Measurements from ENCODE around the gene A1BG.

DNA sequence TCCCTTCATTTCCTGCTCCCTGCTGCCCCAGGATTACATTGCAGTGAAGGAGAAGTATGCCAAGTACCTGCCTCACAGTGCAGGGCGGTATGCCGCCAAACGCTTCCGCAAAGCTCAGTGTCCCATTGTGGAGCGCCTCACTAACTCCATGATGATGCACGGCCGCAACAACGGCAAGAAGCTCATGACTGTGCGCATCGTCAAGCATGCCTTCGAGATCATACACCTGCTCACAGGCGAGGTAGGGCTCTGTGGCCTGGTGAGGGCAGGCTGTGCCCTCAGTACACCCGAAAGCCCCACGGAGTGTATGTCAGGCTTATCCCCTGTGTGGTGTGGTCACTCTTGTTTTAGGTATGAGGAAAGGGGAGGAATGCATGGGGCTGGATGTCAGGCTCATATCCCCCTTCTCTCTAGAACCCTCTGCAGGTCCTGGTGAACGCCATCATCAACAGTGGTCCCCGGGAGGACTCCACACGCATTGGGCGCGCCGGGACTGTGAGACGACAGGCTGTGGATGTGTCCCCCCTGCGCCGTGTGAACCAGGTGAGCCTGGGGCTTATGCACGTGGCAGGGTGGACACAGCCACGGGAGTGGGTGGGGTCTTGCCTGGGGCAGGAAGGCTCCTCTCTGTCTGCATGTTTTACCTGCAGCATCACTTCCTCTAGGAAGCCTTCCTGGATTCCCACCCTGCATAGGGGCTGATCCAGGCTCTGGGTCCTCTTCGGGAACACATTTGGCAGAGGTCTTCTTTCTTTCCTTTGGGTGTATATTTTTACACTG lies 39.8 kb upstream of the A1BG start:
- TF ChIP-seq, protein P1, sequence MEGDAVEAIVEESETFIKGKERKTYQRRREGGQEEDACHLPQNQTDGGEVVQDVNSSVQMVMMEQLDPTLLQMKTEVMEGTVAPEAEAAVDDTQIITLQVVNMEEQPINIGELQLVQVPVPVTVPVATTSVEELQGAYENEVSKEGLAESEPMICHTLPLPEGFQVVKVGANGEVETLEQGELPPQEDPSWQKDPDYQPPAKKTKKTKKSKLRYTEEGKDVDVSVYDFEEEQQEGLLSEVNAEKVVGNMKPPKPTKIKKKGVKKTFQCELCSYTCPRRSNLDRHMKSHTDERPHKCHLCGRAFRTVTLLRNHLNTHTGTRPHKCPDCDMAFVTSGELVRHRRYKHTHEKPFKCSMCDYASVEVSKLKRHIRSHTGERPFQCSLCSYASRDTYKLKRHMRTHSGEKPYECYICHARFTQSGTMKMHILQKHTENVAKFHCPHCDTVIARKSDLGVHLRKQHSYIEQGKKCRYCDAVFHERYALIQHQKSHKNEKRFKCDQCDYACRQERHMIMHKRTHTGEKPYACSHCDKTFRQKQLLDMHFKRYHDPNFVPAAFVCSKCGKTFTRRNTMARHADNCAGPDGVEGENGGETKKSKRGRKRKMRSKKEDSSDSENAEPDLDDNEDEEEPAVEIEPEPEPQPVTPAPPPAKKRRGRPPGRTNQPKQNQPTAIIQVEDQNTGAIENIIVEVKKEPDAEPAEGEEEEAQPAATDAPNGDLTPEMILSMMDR (conservative IDR thresholded peaks at IDR 0.05; ENCODE audit: low read depth, low read length): no peak
- TF ChIP-seq EZH2phosphoT487 (IDR thresholded peaks at IDR 0.05; ENCODE audit: borderline replicate concordance, low read length): no peak

Data from PC-3 (cell line).